K562 (cell line): ENCODE data around the gene AP5Z1. TPM values are rescaled to one million over a fixed set of nuclear protein-coding genes. Genes with fewer than 3 reads are reported as not detected.

Experiments used
- ATAC-seq: fragments of 200-7000 bp; cut with Tn5 transposase; 3 replicates; pipeline ENCODE4 v1.9.1; 2020; ENCODE audit warnings: moderate library complexity
- BruUV-seq: library from RNA; stranded (reverse); fragments of 400-500 nt; replicated peaks from 2 replicates; lab custom pipeline; 2021; lab: Mats Ljungman, UMichigan
- CTCF ChIA-PET: fragments of 300-600 bp; formaldehyde crosslinking; extraction: SDS; loops from one replicate; lab custom pipeline; 2021; ENCODE audit warnings: low intra/inter-chr PET ratio; lab: Yijun Ruan, JAX
- POLR2A ChIA-PET: fragments of 300-600, 350-650 bp; sonication (Branson Sonifier 250); formaldehyde crosslinking; extraction: SDS; loops from one replicate; lab custom pipeline; 2021; ENCODE audit warnings: antibody characterized with exemption, inconsistent platforms; lab: Yijun Ruan, JAX
- DNase-seq, 4 experiments: peaks; one replicate each; pipeline versions ENCODE4 v3.0.0 to v3.0.0-alpha.2; 2011 to 2018; ENCODE audit warnings: low spot score in 3 of 4, mixed read lengths in 3 of 4; ENCODE audit errors: extremely low read depth in 1 of 4
- FAIRE-seq: peaks from 2 replicates; lab custom pipeline; 2011; peaks lifted over from hg19 to GRCh38; lab: Jason Lieb, UNC
- H2AFZ ChIP-seq: 2 replicates; pipeline ENCODE4 v1.6.0; 2011; ENCODE audit warnings: low read depth, low read length, control low read depth, inconsistent platforms
- H3K27ac ChIP-seq: fragments of 200-600 bp; 3 replicates; pipeline ENCODE4 v1.8.0; 2011; ENCODE audit warnings: low read depth, mild to moderate bottlenecking, control low read depth, inconsistent platforms, low read length, moderate library complexity, mixed read lengths; ENCODE audit errors: extremely low read depth
- H3K27me3 ChIP-seq, 2 experiments: fragments of 300-600 bp in 1 of 2; 2 replicates in 1 of 2; 3 replicates in 1 of 2; pipeline versions ENCODE4 v1.6.0 to v1.8.0; 2011; ENCODE audit warnings: inconsistent platforms in 2 of 2, low read length in 2 of 2, mild to moderate bottlenecking in 1 of 2, mixed read lengths in 1 of 2, moderate library complexity in 1 of 2; ENCODE audit not compliant: control insufficient read depth in 2 of 2, insufficient read depth in 2 of 2
- H3K36me3 ChIP-seq: fragments of 300-600 bp; 3 replicates; pipeline ENCODE4 v1.8.0; 2011; ENCODE audit warnings: mild to moderate bottlenecking, low read length, inconsistent platforms; ENCODE audit not compliant: control insufficient read depth, insufficient read depth
- H3K4me1 ChIP-seq, 2 experiments: fragments of 200-600 bp in 1 of 2; replicated peaks in 1 of 2; 2 replicates in 1 of 2; 3 replicates in 1 of 2; pipeline versions ENCODE4 v1.5.1 to v1.8.0; 2011; ENCODE audit warnings: inconsistent platforms in 2 of 2, low read length in 2 of 2, mild to moderate bottlenecking in 1 of 2, mixed read lengths in 1 of 2, moderate library complexity in 1 of 2; ENCODE audit not compliant: control insufficient read depth in 2 of 2, insufficient read depth in 2 of 2
- H3K4me2 ChIP-seq: 2 replicates; pipeline ENCODE4 v1.6.1; 2011; ENCODE audit warnings: low read length, control low read depth, inconsistent platforms, mixed read lengths; ENCODE audit not compliant: insufficient read depth
- H3K4me3 ChIP-seq: fragments of 200-600 bp; sonication (generic), shearing (Covaris generic); 2 replicates; pipeline ENCODE4 v1.5.1; 2016; ENCODE audit warnings: control low read depth, inconsistent platforms
- H3K79me2 ChIP-seq: fragments of 200-600 bp; 3 replicates; pipeline ENCODE4 v1.8.0; 2011; ENCODE audit warnings: low read length, inconsistent platforms; ENCODE audit not compliant: control insufficient read depth, insufficient read depth
- H3K9ac ChIP-seq, 2 experiments: 2 replicates each; pipeline versions ENCODE4 v1.6.0 to v1.6.1; 2011; ENCODE audit warnings: low read depth in 2 of 2, low read length in 2 of 2, control low read depth in 1 of 2, inconsistent platforms in 1 of 2, mild to moderate bottlenecking in 1 of 2, mixed read lengths in 1 of 2; ENCODE audit not compliant: insufficient read depth in 1 of 2
- H3K9me1 ChIP-seq: one replicate; pipeline ENCODE4 v1.6.0; 2011; ENCODE audit warnings: inconsistent platforms, mild to moderate bottlenecking, low read length, moderate library complexity; ENCODE audit not compliant: control insufficient read depth, insufficient read depth
- H3K9me3 ChIP-seq: replicated peaks from 2 replicates; pipeline ENCODE4 v1.5.1; 2011; ENCODE audit warnings: low read depth, low read length, inconsistent platforms; ENCODE audit not compliant: control insufficient read depth, insufficient read depth
- H4K20me1 ChIP-seq: replicated peaks from 2 replicates; pipeline ENCODE4 v1.6.1; 2011; ENCODE audit warnings: low read length, inconsistent platforms, mixed read lengths; ENCODE audit not compliant: control insufficient read depth, insufficient read depth
- DIDO1 ChIP-seq: fragments of 450-650 bp; IDR thresholded peaks from 2 replicates; pipeline ENCODE4 v1.6.1; 2016; ENCODE audit warnings: low read depth, missing biosample characterization, missing genetic modification characterization
- DMBX1 ChIP-seq: fragments of 250-450 bp; sonication (Bioruptor Pico); IDR thresholded peaks from 2 replicates; pipeline ENCODE4 v1.8.0; 2022; ENCODE audit warnings: inconsistent platforms, mild to moderate bottlenecking, moderate library complexity, borderline replicate concordance
- HES1 ChIP-seq: fragments of 450-650 bp; IDR thresholded peaks from 2 replicates; pipeline ENCODE4 v1.6.1; 2016; ENCODE audit warnings: low read depth, mild to moderate bottlenecking, moderate library complexity
- JUNB ChIP-seq: fragments of 450-650 bp; formaldehyde crosslinking; conservative IDR thresholded peaks from 2 replicates; pipeline ENCODE4 v1.4.0; 2020; ENCODE audit warnings: mild to moderate bottlenecking
- KDM1A ChIP-seq, 2 experiments: fragments of 450-650 bp; IDR thresholded peaks; 2 replicates each; pipeline ENCODE4 v1.6.1; 2016; ENCODE audit warnings: mild to moderate bottlenecking in 2 of 2
- MAX ChIP-seq: sonication (generic); formaldehyde crosslinking; IDR thresholded peaks from 2 replicates; pipeline ENCODE4 v1.9.0; 2022; ENCODE audit warnings: mild to moderate bottlenecking, missing genetic modification reagents
- MTF1 ChIP-seq: fragments of 250-450 bp; sonication (Bioruptor Pico); IDR thresholded peaks from 2 replicates; pipeline ENCODE4 v1.9.0; 2021; ENCODE audit warnings: moderate library complexity, mild to moderate bottlenecking, inconsistent platforms, borderline replicate concordance
- MXI1 ChIP-seq: IDR thresholded peaks from 2 replicates; pipeline ENCODE4 v1.6.1; 2011; ENCODE audit warnings: low read depth, mild to moderate bottlenecking, improper control_type of control experiment, low read length
- NCOA1 ChIP-seq: fragments of 450-650 bp; IDR thresholded peaks from 2 replicates; pipeline ENCODE4 v1.6.1; 2016; ENCODE audit warnings: low read depth
- PHF21A ChIP-seq: fragments of 450-650 bp; IDR thresholded peaks from 2 replicates; pipeline ENCODE4 v1.6.1; 2017; ENCODE audit warnings: low read depth, borderline replicate concordance
- PHF8 ChIP-seq: fragments of 200-600 bp; sonication (generic); IDR thresholded peaks from 2 replicates; pipeline ENCODE4 v1.6.1; 2012; ENCODE audit warnings: mixed run types, mild to moderate bottlenecking, inconsistent platforms, low read length, moderate library complexity, borderline replicate concordance
- PTTG1 ChIP-seq: fragments of 450-650 bp; IDR thresholded peaks from 2 replicates; pipeline ENCODE4 v1.6.1; 2016; ENCODE audit warnings: low read depth, mild to moderate bottlenecking, missing genetic modification characterization, missing compliant biosample characterization
- PYGO2 ChIP-seq: fragments of 450-650 bp; IDR thresholded peaks from 2 replicates; pipeline ENCODE4 v1.6.1; 2016; ENCODE audit warnings: mild to moderate bottlenecking, missing genetic modification characterization, moderate library complexity, missing compliant biosample characterization
- SIX5 ChIP-seq, 2 experiments: IDR thresholded peaks; 2 replicates each; pipeline ENCODE4 v1.6.1; 2011; ENCODE audit warnings: low read length in 2 of 2, borderline replicate concordance in 1 of 2, low read depth in 1 of 2, mild to moderate bottlenecking in 1 of 2, moderate library complexity in 1 of 2; ENCODE audit not compliant: insufficient read depth in 1 of 2
- TCFL5 ChIP-seq: fragments of 250-450 bp; sonication (Bioruptor Pico); conservative IDR thresholded peaks from 2 replicates; pipeline ENCODE4 v1.6.1; 2021; ENCODE audit warnings: mild to moderate bottlenecking, moderate library complexity, matching md5 sums
- THRAP3 ChIP-seq: fragments of 450-650 bp; IDR thresholded peaks from 2 replicates; pipeline ENCODE4 v1.6.1; 2016; ENCODE audit warnings: mild to moderate bottlenecking, inconsistent platforms, borderline replicate concordance
- ZNF146 ChIP-seq: IDR thresholded peaks from one replicate; pipeline ENCODE4 v1.6.1; 2018; ENCODE audit warnings: missing compliant biosample characterization; ENCODE audit not compliant: unreplicated experiment
- ZNF511 ChIP-seq: sonication (generic); formaldehyde crosslinking; IDR thresholded peaks from 2 replicates; pipeline ENCODE4 v1.8.0; 2022; ENCODE audit warnings: mild to moderate bottlenecking, missing genetic modification reagents
- whole genome bisulfite sequencing: fragments of 100-300 bp; shearing (Covaris generic); methylation state at CpG from one replicate; pipeline ENCODE4 v1.1.6; 2016; ENCODE audit warnings: low coverage, mixed read lengths; ENCODE audit not compliant: insufficient coverage; ENCODE audit errors: missing lambda C conversion rate; 5-methylcytosine and 5-hydroxymethylcytosine counted together
- in situ Hi-C: fragments of 300-500 bp; cut with MboI; formaldehyde crosslinking; loops from 4 replicates; pipeline ENCODE4 v1.15.0; 2018; ENCODE audit warnings: inconsistent platforms, mixed read lengths
- intact Hi-C: fragments of 100-400 bp; cut with micrococcal nuclease; formaldehyde crosslinking; loops from 2 replicates; pipeline ENCODE4 v1.14.2; 2022
- polyA plus RNA-seq, 8 experiments: library from polyadenylated mRNA; depleted of rRNA in 4 of 8; stranded (reverse) in 5 of 8; unstranded in 3 of 8; fragments of >200 nt; fragmentation: Nextera tagmentation in 2 of 8; fragmentation: Illumina TruSeq in 1 of 8; extraction: Ambion mirVana in 2 of 8; extraction: Trizol in 1 of 8; gene quantifications; 2 replicates each; pipeline versions ENCODE4 v1.2.1 to v1.2.3, GENCODE V29; 2011 to 2014; ENCODE audit warnings: inconsistent platforms in 1 of 8, missing spikeins in 1 of 8
- total RNA-seq, 7 experiments: library from RNA; depleted of rRNA in 6 of 7; stranded (reverse); fragments of >200 nt in 6 of 7; fragmentation: Illumina TruSeq in 2 of 7; extraction: Trizol in 2 of 7; gene quantifications; 2 replicates each; pipeline versions ENCODE4 v1.2.1 to v1.2.3, GENCODE V29; 2011 to 2021; ENCODE audit warnings: low replicate concordance in 1 of 7

The AP5Z1 gene
- total and polyA plus RNA-seq, 9 of the 15 experiments (the other 6 are each of a cell fraction or from before 2014, with no cell fraction given), result 0.06 to 31.1 (median 6.4) TPM

GRCh38 chr7:4831723-4832495, 56.5 kb downstream of the AP5Z1 start (continued):
- no peak for TF ChIP-seq DIDO1

GRCh38 chr7:4832711-4833110, 57.3 kb downstream of the AP5Z1 start:
- Histone ChIP-seq H3K4me3 (no peak overlapping the region), H3K9me3 (no peaks in the 10 kb centered on the region), H3K27ac (no peak overlapping the region), H4K20me1 (peaks cover 4% of the 10 kb centered on the region), H3K9ac (no peak overlapping the region; a peak in 1 of 4 replicates), H3K4me1 (peaks cover 3 to 24% of the 10 kb centered on the region in 2 experiments; a peak in 3 of 5 replicates), H3K79me2 (no peaks in the 10 kb centered on the region; the same call in 2 of the 3 replicates), H3K9me1 (no peaks in the 10 kb centered on the region), H3K4me2 (no peak overlapping the region), H3K27me3 (no peaks in the 10 kb centered on the region), H2AFZ (no peak overlapping the region), H3K36me3 (no peaks in the 10 kb centered on the region)
- WGBS, result 90% methylated on average over 10 of the region's 16 CpGs
- TF ChIP-seq PHF21A, result no peak
- TF ChIP-seq ZNF511, result no peak
- TF ChIP-seq JUNB, result no peak
- TF ChIP-seq TCFL5 (CRISPR knock-in tag), result no peak
- no peak for TF ChIP-seq NCOA1
- no peak for TF ChIP-seq HES1
- no peak for TF ChIP-seq KDM1A (IDR thresholded peaks at IDR 0.05)
- no peak for TF ChIP-seq PYGO2 (tag)
- TF ChIP-seq PHF8, result no peak
- TF ChIP-seq MTF1 (CRISPR knock-in tag), result no peak
- TF ChIP-seq PTTG1 (tag), result no peak
- TF ChIP-seq MXI1, result no peak
- TF ChIP-seq SIX5 (IDR thresholded peaks at IDR 0.05; ENCODE audit: borderline replicate concordance in 1 of 2, insufficient read depth in 1 of 2, low read depth in 1 of 2, low read length in 2 of 2), result no peak
- TF ChIP-seq THRAP3, result no peak
- no peak for TF ChIP-seq MAX (CRISPR knock-in tag)
- no peak for TF ChIP-seq DMBX1 (CRISPR knock-in tag)
- TF ChIP-seq ZNF146 (CRISPR knock-in tag), result no peak
- intact Hi-C loops, result no loop called here
- in situ Hi-C loops, result no loop called here
- BruUV-seq, result no TSS peak
- FAIRE-seq, result no peak
- ChIA-PET POLR2A (no interaction called here), CTCF (no interaction called here)
- no peak for ATAC-seq
- no peak for DNase-seq
